Skin epidermis (tissue), 12 donors: ENCODE measurements around the gene TSPEAR.

Experiments
- H3K27ac ChIP-seq, 21 experiments: fragments of 200-600 bp; sonication (generic) in 11 of 21; one replicate each; pipeline ENCODE4 v1.5.0; 2020; ENCODE audit warnings: mild to moderate bottlenecking in 3 of 21, inconsistent platforms in 2 of 21, moderate library complexity in 2 of 21
- H3K4me3 ChIP-seq, 7 experiments: fragments of 200-600 bp; sonication (generic) in 2 of 7; one replicate each; pipeline ENCODE4 v1.5.0; 2020; ENCODE audit warnings: inconsistent platforms in 2 of 7, mild to moderate bottlenecking in 2 of 7, moderate library complexity in 1 of 7

TSPEAR gene

GRCh38 chr21:44742418-44743153 lies 31.2 kb upstream of the TSPEAR start:
- no peak overlapping the region for H3K4me3 ChIP-seq
- H3K27ac ChIP-seq: no peak overlapping the region

GRCh38 chr21:44741921-44742320 lies 30.5 kb upstream of the TSPEAR start:
- Histone ChIP-seq H3K27ac (no peak overlapping the region), H3K4me3 (no peak overlapping the region)

GRCh38 chr21:44740742-44741141 lies 29.4 kb upstream of the TSPEAR start:
- no peak overlapping the region for H3K4me3 ChIP-seq
- no peak overlapping the region for H3K27ac ChIP-seq

- H3K27ac ChIP-seq: no peak overlapping the region
- H3K4me3 ChIP-seq: no peak overlapping the region
These were observed 27.9 kb upstream of the TSPEAR start for GRCh38 chr21:44739316-44739715.

- Histone ChIP-seq H3K4me3 (no peak overlapping the region), H3K27ac (no peak overlapping the region)
These were observed 27.2 kb upstream of the TSPEAR start for GRCh38 chr21:44738621-44739020.

- no peak overlapping the region for H3K27ac ChIP-seq
- H3K4me3 ChIP-seq: no peak overlapping the region
These were observed 26.5 kb upstream of the TSPEAR start for GRCh38 chr21:44737706-44738354.

- Histone ChIP-seq H3K4me3 (no peak overlapping the region), H3K27ac (no peak overlapping the region)
These were observed 25.1 kb upstream of the TSPEAR start for GRCh38 chr21:44736291-44737004.

- H3K27ac ChIP-seq: no peak overlapping the region
- H3K4me3 ChIP-seq: no peak overlapping the region
These were observed 24.4 kb upstream of the TSPEAR start for GRCh38 chr21:44735821-44736220.

GRCh38 chr21:44734841-44735240 lies 23.5 kb upstream of the TSPEAR start:
- Histone ChIP-seq H3K4me3 (no peak overlapping the region), H3K27ac (no peak overlapping the region)

- Histone ChIP-seq H3K4me3 (no peak overlapping the region), H3K27ac (no peak overlapping the region)
These were observed 22.8 kb upstream of the TSPEAR start for GRCh38 chr21:44734026-44734745.

- H3K27ac ChIP-seq: no peak overlapping the region
- no peak overlapping the region for H3K4me3 ChIP-seq
These were observed 21.6 kb upstream of the TSPEAR start for GRCh38 chr21:44732956-44733355.

- H3K27ac ChIP-seq: no peak overlapping the region
- no peak overlapping the region for H3K4me3 ChIP-seq
These were observed 20.9 kb upstream of the TSPEAR start for GRCh38 chr21:44732263-44732662.

GRCh38 chr21:44730951-44731579 lies 19.7 kb upstream of the TSPEAR start:
- Histone ChIP-seq H3K4me3 (no peak overlapping the region), H3K27ac (no peak overlapping the region)

GRCh38 chr21:44730028-44730395 lies 18.6 kb upstream of the TSPEAR start:
- Histone ChIP-seq H3K4me3 (no peak overlapping the region), H3K27ac (no peak overlapping the region)

GRCh38 chr21:44729336-44730027 lies 18.1 kb upstream of the TSPEAR start:
- Histone ChIP-seq H3K27ac (no peak overlapping the region), H3K4me3 (no peak overlapping the region)

GRCh38 chr21:44728716-44729115 lies 17.3 kb upstream of the TSPEAR start:
- no peak overlapping the region for H3K4me3 ChIP-seq
- no peak overlapping the region for H3K27ac ChIP-seq

- Histone ChIP-seq H3K27ac (no peak overlapping the region), H3K4me3 (no peak overlapping the region)
These were observed 16.4 kb upstream of the TSPEAR start for GRCh38 chr21:44727757-44728156.

GRCh38 chr21:44727321-44727720 lies 15.9 kb upstream of the TSPEAR start:
- no peak overlapping the region for H3K27ac ChIP-seq
- no peak overlapping the region for H3K4me3 ChIP-seq

GRCh38 chr21:44726826-44727225 lies 15.5 kb upstream of the TSPEAR start:
- no peak overlapping the region for H3K4me3 ChIP-seq
- no peak overlapping the region for H3K27ac ChIP-seq
